ACHN (cell line): ENCODE results near the gene NOX3.

ENCODE experiments used
- DNase-seq: peaks from one replicate; pipeline ENCODE4 v3.0.0-alpha.2; 2015
- in situ Hi-C: cut with HindIII; loops from 2 replicates; pipeline ENCODE4 v1.10.0; 2017; ENCODE audit warnings: low sequenced_read_pairs, low pct_ligation_motif_present, low pct_unique_long_range_greater_than_20kb

NOX3 gene

GRCh38 chr6:155441112-155441465 is 14.6 kb downstream of the NOX3 start:
- in situ Hi-C loops = no loop called here
- no peak for DNase-seq

GRCh38 chr6:155440398-155441111 is 15.1 kb downstream of the NOX3 start:
- no peak for DNase-seq
- in situ Hi-C loops = no loop called here

GRCh38 chr6:155439376-155439775 is 16.3 kb downstream of the NOX3 start:
- in situ Hi-C loops = no loop called here
- no peak for DNase-seq

DNA sequence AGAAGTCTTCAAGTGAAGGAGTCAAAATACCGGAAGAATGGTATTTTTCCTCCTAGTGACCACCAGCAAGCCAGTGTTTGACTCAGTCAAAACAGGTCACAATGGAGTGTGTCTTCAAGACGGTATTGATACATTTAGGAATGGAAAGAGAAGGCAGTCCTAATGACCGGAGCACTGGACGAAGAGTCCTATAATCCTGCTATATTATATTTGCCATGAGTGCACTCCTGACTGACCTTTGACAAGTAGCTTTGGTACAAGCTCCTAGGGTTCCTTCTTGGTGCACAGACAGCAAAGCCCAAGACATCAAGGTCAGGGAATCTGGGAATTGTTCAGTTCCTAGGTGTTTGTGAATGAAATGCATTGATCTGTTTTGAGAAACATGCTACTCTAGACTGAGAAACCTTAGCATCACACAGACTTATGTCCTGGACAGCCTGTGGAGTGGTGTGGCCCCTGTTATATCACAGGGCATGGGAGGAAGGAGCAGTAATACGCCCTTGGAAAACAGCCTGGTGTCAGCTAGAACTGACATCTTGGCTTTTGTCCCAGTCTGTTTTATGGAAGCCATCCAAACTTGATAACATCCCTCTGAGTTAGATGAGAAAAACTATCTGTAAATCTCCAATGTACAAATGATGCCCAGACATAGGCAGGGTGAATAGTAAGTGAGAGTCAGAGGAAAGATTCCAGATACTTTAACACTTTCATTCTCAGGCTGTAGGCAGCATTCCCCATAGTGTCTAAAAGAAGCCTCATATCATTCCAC is 18.5 kb downstream of the NOX3 start:
- DNase-seq = no peak
- in situ Hi-C loops = no loop called here

GRCh38 chr6:155434829-155435423 is 20.7 kb downstream of the NOX3 start:
- no peak for DNase-seq
- in situ Hi-C loops = no loop called here

DNA sequence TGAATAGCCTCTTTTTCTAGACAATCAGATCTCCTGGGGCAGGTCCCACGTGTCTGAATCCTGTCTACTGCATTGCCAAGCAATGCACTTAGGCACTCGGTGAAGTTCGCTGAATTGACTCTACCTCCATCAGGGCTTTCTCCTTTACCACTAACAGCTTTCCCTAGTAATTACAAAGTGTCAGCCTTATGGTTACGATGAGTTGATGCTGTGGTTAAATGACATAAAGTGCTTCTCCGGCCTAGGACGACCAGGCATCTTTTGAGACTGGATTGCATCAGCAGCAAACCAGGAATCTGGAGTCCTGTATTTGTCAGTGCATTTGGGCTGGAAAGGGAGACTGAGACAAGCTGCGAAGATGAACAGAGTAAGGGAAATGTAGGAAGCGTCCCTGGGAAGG is 21.5 kb downstream of the NOX3 start:
- in situ Hi-C loops = no loop called here
- DNase-seq = no peak

DNA sequence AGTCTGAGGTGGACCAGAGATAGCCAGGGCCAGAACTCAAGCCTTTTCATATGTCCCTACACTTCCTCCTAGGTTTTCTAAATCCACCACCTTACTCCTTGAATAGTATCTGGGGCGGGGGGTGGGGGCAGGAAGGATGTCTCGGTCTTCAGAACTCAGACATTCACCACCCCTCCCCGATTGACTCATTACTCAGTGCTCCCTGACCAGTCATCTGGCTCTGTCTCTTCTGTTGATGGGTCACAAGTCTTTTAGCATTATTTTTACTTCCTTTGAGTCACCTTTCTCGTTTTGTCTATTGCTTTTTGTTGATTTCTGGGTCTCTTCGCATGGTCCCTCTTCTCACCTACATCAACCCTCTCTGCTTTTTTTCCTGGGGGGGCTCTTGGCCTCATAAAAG is 23.3 kb downstream of the NOX3 start:
- DNase-seq = no peak
- in situ Hi-C loops = no loop called here

GRCh38 chr6:155429321-155429893 is 26.2 kb downstream of the NOX3 start:
- DNase-seq = no peak
- in situ Hi-C loops = no loop called here

DNA sequence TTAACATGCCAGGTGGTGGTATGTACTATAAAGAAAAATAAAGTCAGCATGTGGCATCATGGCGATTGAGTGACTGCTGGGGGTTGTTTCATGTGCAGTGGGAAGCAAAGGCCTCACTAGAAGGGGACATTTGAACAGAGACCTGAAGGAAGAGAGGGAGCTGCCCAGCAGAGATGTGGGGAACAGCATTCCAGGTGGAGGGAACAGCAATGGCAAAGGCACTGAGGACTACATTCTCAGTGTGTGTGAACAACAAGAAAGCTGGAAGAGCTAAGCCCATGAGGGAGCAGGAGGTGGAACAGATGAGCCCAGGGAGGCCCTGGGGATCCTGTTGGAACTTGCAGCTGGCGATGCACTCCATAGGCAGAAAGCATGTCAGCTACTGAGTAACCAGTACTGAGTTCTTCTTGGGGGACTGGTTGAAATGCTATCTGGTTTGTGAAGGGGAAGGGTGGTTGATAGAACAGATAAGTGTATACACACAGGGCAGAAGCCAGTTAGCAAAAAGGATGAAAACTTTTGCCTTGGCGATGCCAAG is 29.2 kb downstream of the NOX3 start:
- DNase-seq = no peak
- in situ Hi-C loops = no loop called here

DNA sequence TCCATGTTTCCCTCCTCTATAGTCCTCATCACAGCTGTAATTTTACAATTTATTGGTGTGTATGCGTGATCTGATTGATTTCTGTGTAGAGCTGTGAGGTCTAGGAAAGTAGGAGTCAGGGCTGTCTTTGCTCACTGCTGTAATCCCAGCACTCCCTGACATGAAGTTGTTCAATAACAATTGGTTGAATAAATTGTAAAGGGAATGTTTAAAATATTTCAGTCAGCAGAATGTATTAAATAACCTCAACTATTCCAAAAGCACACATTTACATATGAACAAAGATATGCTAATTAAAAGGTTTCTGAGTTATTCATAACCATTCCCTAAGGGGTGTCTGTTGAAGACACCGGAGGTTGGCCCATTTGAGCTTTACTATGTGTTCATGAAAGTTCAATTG is 31.5 kb downstream of the NOX3 start:
- DNase-seq = no peak
- in situ Hi-C loops = no loop called here

DNA sequence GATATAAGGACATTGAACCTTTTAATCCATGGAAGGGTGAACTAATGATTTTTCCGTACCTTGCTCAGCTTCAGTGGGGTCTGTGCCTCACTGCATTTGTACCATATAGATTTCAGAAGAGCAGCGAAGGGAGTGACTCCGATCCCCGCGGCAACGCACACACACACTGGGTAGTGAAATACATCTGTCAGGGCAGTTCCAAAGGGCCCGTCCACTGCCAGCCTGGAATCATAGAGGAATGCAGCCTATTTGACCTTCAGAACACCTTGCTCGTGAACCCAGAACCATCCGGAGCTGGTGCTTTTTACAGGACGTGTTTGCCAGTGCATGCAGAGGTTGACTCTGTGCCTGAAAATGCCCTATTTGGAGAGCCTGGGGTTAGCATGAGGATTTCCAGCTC is 33.0 kb downstream of the NOX3 start:
- in situ Hi-C loops = no loop called here
- no peak for DNase-seq

DNA sequence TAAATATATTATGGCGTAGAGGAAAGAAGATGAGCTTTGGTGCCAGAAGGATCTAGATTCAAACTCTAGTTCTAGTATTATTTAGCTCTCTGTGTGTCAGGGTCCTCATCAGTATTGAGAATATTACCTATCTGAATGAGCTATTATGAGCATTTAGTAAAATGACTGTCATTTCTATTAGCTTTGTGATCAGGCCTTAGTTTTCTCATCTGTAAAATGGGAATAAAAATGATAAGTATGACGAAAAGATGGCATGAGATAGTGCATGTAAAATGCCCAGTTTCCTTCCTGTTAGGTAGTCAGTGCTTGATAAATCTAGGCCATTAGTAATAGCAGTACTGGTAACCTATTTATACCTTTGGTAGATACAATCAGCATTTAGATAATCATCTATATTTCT is 35.1 kb downstream of the NOX3 start:
- in situ Hi-C loops = no loop called here

DNA sequence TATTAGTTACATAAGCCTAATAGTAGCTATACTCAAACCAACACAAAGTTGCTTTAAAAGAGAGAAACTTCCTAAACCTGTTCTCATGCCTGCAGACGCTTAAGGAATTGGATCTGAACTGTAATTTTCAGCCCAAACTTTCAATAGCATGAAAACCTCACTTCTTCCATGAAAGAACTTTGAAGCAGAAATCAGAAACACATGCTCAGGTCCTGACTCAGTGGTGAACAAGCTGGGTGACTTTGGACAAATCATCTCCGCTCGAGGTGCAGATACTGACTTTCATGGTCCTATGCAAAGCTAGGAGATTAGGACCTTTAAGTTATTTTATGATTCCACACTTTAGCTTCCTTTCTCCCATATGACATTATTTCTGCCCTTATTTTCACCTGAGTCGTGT is 36.5 kb downstream of the NOX3 start:
- no peak for DNase-seq
- in situ Hi-C loops = no loop called here

More for the DNA sequence above, 35.1 kb downstream of the NOX3 start:
- no peak for DNase-seq

DNA sequence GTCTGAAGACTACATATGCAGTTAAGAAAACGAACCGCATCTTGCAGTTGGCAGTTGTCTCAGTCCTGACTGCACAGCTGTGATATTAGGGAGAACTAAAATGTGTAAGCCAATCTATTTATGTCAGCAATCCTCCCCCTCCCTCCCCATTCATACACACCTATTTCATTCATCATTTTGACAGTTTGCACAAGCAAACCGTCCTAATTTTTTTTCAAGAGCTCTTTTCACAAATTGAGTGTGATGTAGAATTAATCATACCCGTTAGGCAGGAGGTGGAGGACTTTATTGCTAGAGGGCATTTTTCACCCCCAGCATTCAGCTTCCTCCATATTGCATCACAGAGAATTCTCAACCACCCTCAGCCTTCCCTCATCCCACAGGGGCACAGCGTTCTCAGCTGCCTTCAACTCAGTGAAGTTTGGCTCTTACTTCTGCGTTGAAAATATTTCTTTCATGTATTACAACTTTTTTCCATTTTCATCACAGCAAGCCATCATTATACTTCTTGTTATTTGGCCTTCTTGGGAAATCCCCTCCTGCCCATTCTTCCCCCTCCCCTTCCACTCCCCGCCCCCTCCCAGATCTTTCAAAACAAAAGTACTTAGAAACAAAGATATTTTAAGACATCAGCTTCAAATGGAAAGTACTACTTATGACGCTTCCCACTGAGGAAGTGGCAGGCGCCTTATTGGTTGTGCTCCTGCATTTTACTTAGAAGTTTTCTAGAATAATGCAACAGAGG is 37.5 kb downstream of the NOX3 start:
- in situ Hi-C loops = no loop called here

GRCh38 chr6:155417454-155417853 is 38.2 kb downstream of the NOX3 start:
- in situ Hi-C loops = no loop called here
- DNase-seq = no peak

More for the DNA sequence above, 37.5 kb downstream of the NOX3 start:
- DNase-seq = no peak

DNA sequence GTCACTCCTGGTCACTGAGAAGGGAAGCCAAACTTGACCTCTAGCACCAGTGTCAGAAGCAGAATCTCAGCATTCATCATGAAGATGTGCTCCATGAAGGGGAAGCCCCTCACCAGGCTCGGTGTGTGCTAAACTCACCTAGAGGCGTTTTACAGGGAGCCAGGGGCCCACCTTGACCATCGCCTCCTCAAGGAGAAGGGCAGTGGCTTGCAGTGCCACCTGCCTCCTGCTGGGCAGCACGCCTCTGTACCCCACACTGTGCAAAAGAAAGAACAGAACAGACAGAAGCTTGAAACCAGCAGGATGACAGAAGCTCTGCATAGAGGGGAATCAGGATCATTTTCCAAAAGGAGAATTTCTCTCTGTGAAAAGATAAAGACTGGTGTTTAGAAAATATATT is 39.7 kb downstream of the NOX3 start:
- in situ Hi-C loops = no loop called here
- no peak for DNase-seq

GRCh38 chr6:155414049-155414448 is 41.6 kb downstream of the NOX3 start:
- in situ Hi-C loops = no loop called here

GRCh38 chr6:155412335-155412734 is 43.3 kb downstream of the NOX3 start:
- in situ Hi-C loops = no loop called here
- DNase-seq = no peak

More at GRCh38 chr6:155414049-155414448, 41.6 kb downstream of the NOX3 start:
- no peak for DNase-seq
